ENCODE measurements around the gene KIF1B.

- TF ChIP-seq CTCF (IDR thresholded peaks at IDR 0.05) (no peak), EZH2 (IDR thresholded peaks at IDR 0.05; ENCODE audit: borderline replicate concordance, insufficient read depth, low read depth, low read length, poor library complexity, severe bottlenecking) (no peak)
Observed at GRCh38 chr1:10179406-10180091, 30.8 kb upstream of the KIF1B start.

Data from B cell (primary cell).